Neuronal stem cell (in vitro differentiated cells): Measurements from ENCODE around the gene PHACTR4.
"Not testable (repeated sequence)": the region's sequence is repeated elsewhere in the genome, so short reads cannot be mapped to it uniquely, and the experiment has no call there.

ENCODE experiments used
- DNase-seq: peaks from one replicate; pipeline ENCODE4 v3.0.0-alpha.2; 2013; ENCODE audit warnings: low spot score
- H2AFZ ChIP-seq: one replicate; pipeline ENCODE4 v1.6.1; 2013; ENCODE audit warnings: mild to moderate bottlenecking, low read length, inconsistent platforms
- H2AK5ac ChIP-seq: 2 replicates; pipeline ENCODE4 v1.6.1; 2013; ENCODE audit warnings: low read depth, mild to moderate bottlenecking, inconsistent platforms, low read length, moderate library complexity, mixed read lengths
- H2BK120ac ChIP-seq: 2 replicates; pipeline ENCODE4 v1.6.1; 2013; ENCODE audit warnings: low read depth, mild to moderate bottlenecking, inconsistent platforms, low read length, moderate library complexity, mixed read lengths
- H2BK12ac ChIP-seq: one replicate; pipeline ENCODE4 v1.6.1; 2013; ENCODE audit warnings: low read length, inconsistent platforms
- H2BK15ac ChIP-seq: 2 replicates; pipeline ENCODE4 v1.6.1; 2013; ENCODE audit warnings: mild to moderate bottlenecking, low read length, inconsistent platforms, mixed read lengths
- H2BK5ac ChIP-seq: one replicate; pipeline ENCODE4 v1.6.1; 2013; ENCODE audit warnings: inconsistent platforms, mild to moderate bottlenecking, low read length, moderate library complexity
- H3K14ac ChIP-seq: one replicate; pipeline ENCODE4 v1.6.1; 2013; ENCODE audit warnings: low read length, inconsistent platforms
- H3K18ac ChIP-seq: 2 replicates; pipeline ENCODE4 v1.6.1; 2013; ENCODE audit warnings: low read length, inconsistent platforms
- H3K23ac ChIP-seq: 2 replicates; pipeline ENCODE4 v1.6.1; 2013; ENCODE audit warnings: low read depth, mild to moderate bottlenecking, mixed read lengths, low read length, inconsistent platforms; ENCODE audit not compliant: poor library complexity
- H3K27ac ChIP-seq: replicated peaks from 3 replicates; pipeline ENCODE4 v1.5.1; 2013; ENCODE audit warnings: low read length, inconsistent platforms
- H3K27me3 ChIP-seq, 3 experiments: 2 replicates each; pipeline ENCODE4 v1.6.1; 2013; ENCODE audit warnings: low read length in 3 of 3, mild to moderate bottlenecking in 2 of 3, inconsistent platforms in 1 of 3, low read depth in 1 of 3, mixed read lengths in 1 of 3, moderate library complexity in 1 of 3; ENCODE audit not compliant: control insufficient read depth in 3 of 3, insufficient read depth in 3 of 3
- H3K36me3 ChIP-seq, 2 donors: replicated peaks in 1 of 2; 2 replicates each; pipeline ENCODE4 v1.6.1; 2013; ENCODE audit warnings: low read length in 2 of 2; ENCODE audit not compliant: control insufficient read depth in 2 of 2, insufficient read depth in 2 of 2
- H3K4ac ChIP-seq: 2 replicates; pipeline ENCODE4 v1.6.1; 2013; ENCODE audit warnings: inconsistent platforms, mild to moderate bottlenecking, low read length, moderate library complexity
- H3K4me1 ChIP-seq, 2 donors: 1 replicate in 1 of 2; 2 replicates in 1 of 2; pipeline ENCODE4 v1.6.1; 2013; ENCODE audit warnings: low read length in 2 of 2, low read depth in 1 of 2; ENCODE audit not compliant: control insufficient read depth in 2 of 2, insufficient read depth in 1 of 2
- H3K4me2 ChIP-seq: one replicate; pipeline ENCODE4 v1.6.1; 2013; ENCODE audit warnings: mild to moderate bottlenecking, low read length, inconsistent platforms; ENCODE audit not compliant: insufficient read depth, poor library complexity, severe bottlenecking
- H3K4me3 ChIP-seq, 2 donors: 2 replicates each; pipeline ENCODE4 v1.5.1; 2013; ENCODE audit warnings: low read length in 2 of 2, mild to moderate bottlenecking in 2 of 2, inconsistent platforms in 1 of 2, moderate library complexity in 1 of 2
- H3K79me1 ChIP-seq: one replicate; pipeline ENCODE4 v1.6.1; 2013; ENCODE audit warnings: low read depth, mild to moderate bottlenecking, inconsistent platforms, low read length, moderate library complexity
- H3K9ac ChIP-seq: one replicate; pipeline ENCODE4 v1.6.1; 2013; ENCODE audit warnings: mild to moderate bottlenecking, low read depth, low read length, inconsistent platforms; ENCODE audit not compliant: poor library complexity
- H3K9me3 ChIP-seq, 2 donors: replicated peaks in 1 of 2; 2 replicates each; pipeline versions ENCODE3 to v1.6.1; 2013; ENCODE audit warnings: low read length in 2 of 2, mild to moderate bottlenecking in 2 of 2, inconsistent platforms in 1 of 2, low read depth in 1 of 2, mixed read lengths in 1 of 2, moderate library complexity in 1 of 2; ENCODE audit not compliant: control insufficient read depth in 2 of 2, insufficient read depth in 1 of 2
- H4K8ac ChIP-seq: one replicate; pipeline ENCODE4 v1.6.1; 2013; ENCODE audit warnings: low read depth, mild to moderate bottlenecking, inconsistent platforms, low read length, moderate library complexity
- H4K91ac ChIP-seq: one replicate; pipeline ENCODE4 v1.6.1; 2013; ENCODE audit warnings: low read length, low read depth, mild to moderate bottlenecking, inconsistent platforms; ENCODE audit not compliant: poor library complexity
- WGBS, 2 donors: extraction: QIAGEN DNeasy Blood & Tissue Kit; methylation state at CpG; one replicate each; pipeline ENCODE4 v1.1.7; 2013; ENCODE audit warnings: missing lambda C conversion rate in 2 of 2, mixed read lengths in 1 of 2; ENCODE audit not compliant: insufficient read length in 2 of 2, insufficient replicate concordance in 1 of 2; ENCODE audit errors: extremely low coverage in 2 of 2; 5-methylcytosine and 5-hydroxymethylcytosine counted together

Gene PHACTR4

DNA sequence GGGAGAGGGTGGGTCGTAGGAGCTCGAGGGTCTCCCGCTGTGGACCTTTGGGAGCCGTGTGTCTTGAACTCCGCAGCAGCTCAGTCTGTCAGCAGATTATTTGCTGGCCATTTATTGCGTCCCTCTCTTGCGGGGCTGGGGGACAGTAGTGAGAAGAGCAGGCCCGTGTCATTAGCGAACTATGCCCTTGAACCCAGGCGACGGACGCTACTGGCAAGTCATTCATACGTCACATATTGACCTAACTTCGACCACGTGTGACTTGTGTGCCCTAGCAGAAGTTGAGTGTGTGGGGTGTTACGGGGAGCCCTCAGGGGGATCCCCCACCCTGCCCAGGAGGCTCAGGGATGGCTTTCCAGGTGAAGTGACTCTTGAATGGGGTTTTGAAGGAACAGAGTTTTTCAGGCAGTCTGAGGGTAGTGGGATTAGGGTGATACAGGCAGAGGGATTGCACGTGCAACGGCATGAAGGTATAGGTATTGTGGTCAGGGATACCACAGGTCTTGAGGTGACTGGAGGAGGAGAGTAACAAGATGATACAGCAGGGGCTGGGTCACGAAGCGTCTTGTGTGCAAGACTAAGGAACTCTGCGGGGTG is 149.3 kb downstream of the PHACTR4 start:
- DNase-seq, result no peak
- no peak overlapping the region for H2BK12ac ChIP-seq
- no peak overlapping the region for H4K91ac ChIP-seq
- no peak overlapping the region for H4K8ac ChIP-seq
- H3K23ac ChIP-seq, result peak overlapping the region; percentile 1
- no peak overlapping the region for H3K4ac ChIP-seq
- WGBS, 2 donors, result no CpG with 5 or more reads among the region's 21 CpGs
- H3K9me3 ChIP-seq, result no peaks in the 10 kb centered on the region
- H3K4me1 ChIP-seq, result peaks cover 6 to 7% of the 10 kb centered on the region in 2 donors
- H2AK5ac ChIP-seq, result no peak overlapping the region
- peak overlapping the region; percentile 96 for H2AFZ ChIP-seq
- no peak overlapping the region for H2BK5ac ChIP-seq
- peaks cover 11% of the 10 kb centered on the region for H3K79me1 ChIP-seq
- peak overlapping the region; percentile 71 for H3K9ac ChIP-seq
- H3K14ac ChIP-seq, result no peak overlapping the region
- H3K27me3 ChIP-seq, result no peaks in the 10 kb centered on the region
- H3K4me3 ChIP-seq, result peak overlapping the region; percentile 73 to 94
- H2BK120ac ChIP-seq, result no peak overlapping the region
- H3K36me3 ChIP-seq, result peaks cover 3 to 33% of the 10 kb centered on the region in 2 donors
- peak overlapping the region; percentile 0 for H3K18ac ChIP-seq
- H2BK15ac ChIP-seq, result no peak overlapping the region
- peak overlapping the region; percentile 70 for H3K4me2 ChIP-seq
- H3K27ac ChIP-seq, result peak overlapping the region; percentile 49

GRCh38 chr1:28519946-28520725 is 150.6 kb downstream of the PHACTR4 start:
- Histone ChIP-seq H2AFZ (no peak overlapping the region), H3K4ac (no peak overlapping the region), H4K91ac (no peak overlapping the region), H3K36me3 (peaks cover 6 to 40% of the 10 kb centered on the region in 2 donors), H3K27me3 (no peaks in the 10 kb centered on the region), H3K4me1 (peaks cover 6 to 7% of the 10 kb centered on the region in 2 donors), H3K9me3 (no peaks in the 10 kb centered on the region), H2AK5ac (no peak overlapping the region), H3K14ac (no peak overlapping the region), H2BK120ac (no peak overlapping the region), H3K4me2 (no peak overlapping the region), H3K18ac (no peak overlapping the region), H2BK12ac (no peak overlapping the region), H3K9ac (no peak overlapping the region), H3K27ac (no peak overlapping the region), H2BK5ac (no peak overlapping the region), H2BK15ac (no peak overlapping the region), H3K23ac (peak overlapping the region; percentile 11), H3K79me1 (peaks cover 11% of the 10 kb centered on the region), H3K4me3 (no peak overlapping the region), H4K8ac (no peak overlapping the region)
- WGBS, 2 donors, result no CpG with 5 or more reads among the region's 10 CpGs
- no peak for DNase-seq

DNA sequence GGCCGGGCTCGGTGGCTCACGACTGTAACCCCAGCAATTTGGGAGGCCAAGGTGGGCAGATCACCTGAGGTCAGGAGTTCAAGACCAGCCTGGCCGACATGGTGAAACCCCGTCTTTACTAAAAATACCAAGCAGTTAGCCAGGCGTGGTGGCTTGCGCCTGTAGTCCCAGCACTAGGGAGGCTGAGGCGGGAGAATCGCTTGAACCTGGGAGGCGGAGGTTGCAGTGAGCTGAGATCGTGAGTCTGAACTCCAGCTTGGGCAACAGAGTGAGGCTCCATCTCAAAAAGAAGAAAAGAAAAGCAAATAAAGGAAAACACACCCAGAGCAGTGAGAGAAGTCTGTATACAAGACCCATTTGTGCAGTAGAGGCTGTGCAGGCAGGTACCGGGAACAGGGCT is 151.3 kb downstream of the PHACTR4 start:
- WGBS, 2 donors, result no CpG with 5 or more reads among the region's 12 CpGs
- not testable (repeated sequence) for H3K4ac ChIP-seq, H2AK5ac ChIP-seq, H3K14ac ChIP-seq, H3K27me3 ChIP-seq, DNase-seq, H2BK120ac ChIP-seq, H4K8ac ChIP-seq, H3K27ac ChIP-seq, H3K9me3 ChIP-seq, H3K4me3 ChIP-seq, H3K23ac ChIP-seq, H2AFZ ChIP-seq, H2BK5ac ChIP-seq, H3K18ac ChIP-seq, H3K4me2 ChIP-seq, H4K91ac ChIP-seq, H3K9ac ChIP-seq, H2BK12ac ChIP-seq, H3K4me1 ChIP-seq, H2BK15ac ChIP-seq
- H3K36me3 ChIP-seq, result peaks cover 6 to 40% of the 10 kb centered on the region in 2 donors
- H3K79me1 ChIP-seq, result peaks cover 11% of the 10 kb centered on the region

DNA sequence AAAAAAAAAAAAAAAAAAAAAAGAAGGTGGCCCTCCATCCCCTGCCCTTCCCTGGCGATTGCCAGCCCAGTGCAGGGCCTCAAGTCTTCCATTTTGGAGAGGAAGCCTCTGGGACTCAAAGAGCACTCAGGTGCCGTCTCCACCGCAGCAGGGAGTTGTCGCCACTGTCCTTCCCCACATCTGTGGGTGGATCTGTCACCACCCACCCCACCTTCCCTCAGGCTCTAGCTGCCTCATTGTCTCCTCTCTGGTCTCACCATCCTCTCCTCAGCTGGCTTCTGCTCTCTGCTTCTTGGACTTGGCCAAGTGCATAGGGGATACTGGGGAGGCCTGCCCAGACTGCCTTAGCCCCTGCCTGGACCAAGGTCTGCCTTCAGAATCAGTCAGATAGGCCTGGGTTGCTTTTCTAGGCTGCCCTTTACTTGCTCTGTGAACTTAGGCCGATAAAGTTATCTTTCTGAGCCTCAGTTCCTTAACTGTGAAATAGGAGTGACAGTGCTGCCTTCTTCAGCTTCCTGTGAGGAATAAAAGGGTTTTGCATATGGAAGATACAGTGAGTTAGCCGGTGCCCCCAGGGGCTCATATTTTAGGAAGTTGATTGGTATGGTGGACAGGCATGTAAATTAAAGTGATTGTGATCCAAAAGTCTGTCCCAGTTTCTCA is 152.1 kb downstream of the PHACTR4 start:
- peaks cover 8 to 45% of the 10 kb centered on the region in 2 donors for H3K36me3 ChIP-seq
- peaks cover 11% of the 10 kb centered on the region for H3K79me1 ChIP-seq
- H2AK5ac ChIP-seq, result no peak overlapping the region
- no peak overlapping the region for H3K4me2 ChIP-seq
- H2BK120ac ChIP-seq, result no peak overlapping the region
- H3K4me3 ChIP-seq, result no peak overlapping the region
- no peak overlapping the region for H3K27ac ChIP-seq
- peak overlapping the region; percentile 45 for H3K23ac ChIP-seq
- H3K18ac ChIP-seq, result peak overlapping the region; percentile 30
- no peak overlapping the region for H2BK15ac ChIP-seq
- H4K91ac ChIP-seq, result no peak overlapping the region
- no peak overlapping the region for H2AFZ ChIP-seq
- H3K27me3 ChIP-seq, result no peaks in the 10 kb centered on the region
- WGBS, 2 donors, result no CpG with 5 or more reads among the region's 6 CpGs
- H3K9me3 ChIP-seq, result no peaks in the 10 kb centered on the region
- peaks cover 6 to 7% of the 10 kb centered on the region in 2 donors for H3K4me1 ChIP-seq
- H2BK5ac ChIP-seq, result no peak overlapping the region
- no peak overlapping the region for H2BK12ac ChIP-seq
- no peak for DNase-seq
- H3K14ac ChIP-seq, result no peak overlapping the region
- no peak overlapping the region for H3K4ac ChIP-seq
- H4K8ac ChIP-seq, result no peak overlapping the region
- H3K9ac ChIP-seq, result no peak overlapping the region
